HUES6 (cell line): ENCODE results near the gene N4BP3.
"Not testable (repeated sequence)": the region's sequence is repeated elsewhere in the genome, so short reads cannot be mapped to it uniquely, and the experiment has no call there.

Source experiments
- H3K27ac ChIP-seq: 2 replicates; pipeline ENCODE4 v1.7.0; 2013; ENCODE audit warnings: low read depth, mild to moderate bottlenecking, low read length, inconsistent platforms
- H3K27me3 ChIP-seq: 2 replicates; pipeline ENCODE4 v1.6.1; 2013; ENCODE audit warnings: low read length; ENCODE audit not compliant: control insufficient read depth, insufficient read depth
- H3K36me3 ChIP-seq: 2 replicates; pipeline ENCODE4 v1.6.1; 2013; ENCODE audit warnings: low read length; ENCODE audit not compliant: control insufficient read depth, insufficient read depth
- H3K4me1 ChIP-seq: 2 replicates; pipeline ENCODE4 v1.6.1; 2013; ENCODE audit warnings: low read length; ENCODE audit not compliant: control insufficient read depth, insufficient read depth
- H3K4me3 ChIP-seq: 2 replicates; pipeline ENCODE4 v1.5.1; 2013; ENCODE audit warnings: low read depth, low read length
- H3K9ac ChIP-seq: one replicate; pipeline ENCODE4 v1.6.1; 2013; ENCODE audit warnings: mild to moderate bottlenecking, low read length
- H3K9me3 ChIP-seq: 2 replicates; pipeline ENCODE4 v1.6.1; 2013; ENCODE audit warnings: low read depth, low read length; ENCODE audit not compliant: control insufficient read depth, insufficient read depth

The N4BP3 gene

GRCh38 chr5:178113141-178113787, at the start of gene N4BP3:
TSS of gene N4BP3 (plus strand) at chr5:178113532. CDS start at chr5:178119584, 6,052 bp downstream.
- Histone ChIP-seq H3K4me1 (peaks cover 40% of the 10 kb centered on the region), H3K9me3 (0 out of 2 replicates have a peak, but pooled peaks cover 4% of the 10 kb centered on the region), H3K4me3 (peak within 1 kb of the TSS; percentile 90), H3K27me3 (no peaks in the 10 kb centered on the region), H3K9ac (peak within 1 kb of the TSS; percentile 85), H3K27ac (peak within 1 kb of the TSS; percentile 91; the same call in 1 of the 2 replicates), H3K36me3 (no peaks in the 10 kb centered on the region)

GRCh38 chr5:178067755-178068154, 45.6 kb upstream of the N4BP3 start:
- Histone ChIP-seq H3K9me3 (no peaks in the 10 kb centered on the region), H3K4me3 (no peak overlapping the region), H3K36me3 (no peaks in the 10 kb centered on the region), H3K9ac (no peak overlapping the region), H3K4me1 (no peaks in the 10 kb centered on the region; the same call in 1 of the 2 replicates), H3K27ac (no peak overlapping the region), H3K27me3 (no peaks in the 10 kb centered on the region)

- no peaks in the 10 kb centered on the region for H3K9me3 ChIP-seq
- H3K4me1 ChIP-seq = no peaks in the 10 kb centered on the region; the same call in 1 of the 2 replicates
- no peak overlapping the region for H3K9ac ChIP-seq
- no peaks in the 10 kb centered on the region for H3K36me3 ChIP-seq
- H3K27me3 ChIP-seq = no peaks in the 10 kb centered on the region
- H3K27ac ChIP-seq = no peak overlapping the region
- H3K4me3 ChIP-seq = no peak overlapping the region
These were observed 45.0 kb upstream of the N4BP3 start for GRCh38 chr5:178068293-178068692.

GRCh38 chr5:178069909-178070308, 43.4 kb upstream of the N4BP3 start:
- Histone ChIP-seq H3K36me3 (no peaks in the 10 kb centered on the region), H3K9ac (no peak overlapping the region), H3K4me3 (no peak overlapping the region), H3K4me1 (no peaks in the 10 kb centered on the region; the same call in 1 of the 2 replicates), H3K9me3 (no peaks in the 10 kb centered on the region), H3K27me3 (peaks cover 5% of the 10 kb centered on the region), H3K27ac (no peak overlapping the region)

GRCh38 chr5:178071108-178071507, 42.2 kb upstream of the N4BP3 start:
- Histone ChIP-seq H3K4me1 (no peaks in the 10 kb centered on the region; the same call in 1 of the 2 replicates), H3K9ac (no peak overlapping the region)

GRCh38 chr5:178072749-178073148, 40.6 kb upstream of the N4BP3 start:
- H3K27me3 ChIP-seq = peaks cover 14% of the 10 kb centered on the region
- H3K36me3 ChIP-seq = no peaks in the 10 kb centered on the region
- no peak overlapping the region for H3K9ac ChIP-seq
- H3K27ac ChIP-seq = no peak overlapping the region
- H3K4me3 ChIP-seq = no peak overlapping the region
- peaks cover 8% of the 10 kb centered on the region for H3K4me1 ChIP-seq
- H3K9me3 ChIP-seq = no peaks in the 10 kb centered on the region

More at GRCh38 chr5:178071108-178071507, 42.2 kb upstream of the N4BP3 start:
- Histone ChIP-seq H3K9me3 (no peaks in the 10 kb centered on the region), H3K27ac (no peak overlapping the region), H3K27me3 (peaks cover 14% of the 10 kb centered on the region), H3K36me3 (no peaks in the 10 kb centered on the region), H3K4me3 (no peak overlapping the region)

- Histone ChIP-seq H3K9me3 (no peaks in the 10 kb centered on the region), H3K9ac (no peak overlapping the region), H3K27ac (no peak overlapping the region), H3K4me1 (peaks cover 12% of the 10 kb centered on the region), H3K36me3 (no peaks in the 10 kb centered on the region), H3K27me3 (peaks cover 14% of the 10 kb centered on the region), H3K4me3 (no peak overlapping the region)
These were observed 38.9 kb upstream of the N4BP3 start for GRCh38 chr5:178074266-178074952.

- Histone ChIP-seq H3K4me1 (peaks cover 19% of the 10 kb centered on the region), H3K27me3 (peaks cover 14% of the 10 kb centered on the region)
- H3K9me3 ChIP-seq, H3K36me3 ChIP-seq, H3K4me3 ChIP-seq, H3K9ac ChIP-seq, H3K27ac ChIP-seq: not testable (repeated sequence)
These were observed 36.4 kb upstream of the N4BP3 start for GRCh38 chr5:178076965-178077364.

GRCh38 chr5:178077751-178078150, 35.6 kb upstream of the N4BP3 start:
- Histone ChIP-seq H3K27ac (no peak overlapping the region), H3K27me3 (peaks cover 14% of the 10 kb centered on the region), H3K4me3 (no peak overlapping the region), H3K36me3 (no peaks in the 10 kb centered on the region), H3K4me1 (peaks cover 20% of the 10 kb centered on the region), H3K9me3 (no peaks in the 10 kb centered on the region), H3K9ac (no peak overlapping the region)

- Histone ChIP-seq H3K9me3 (no peaks in the 10 kb centered on the region), H3K27me3 (peaks cover 14% of the 10 kb centered on the region), H3K4me3 (no peak overlapping the region), H3K36me3 (no peaks in the 10 kb centered on the region), H3K4me1 (peaks cover 20% of the 10 kb centered on the region), H3K27ac (no peak overlapping the region), H3K9ac (no peak overlapping the region)
These were observed 34.9 kb upstream of the N4BP3 start for GRCh38 chr5:178078197-178079010.

GRCh38 chr5:178080056-178080455, 33.3 kb upstream of the N4BP3 start:
- Histone ChIP-seq H3K9me3 (no peaks in the 10 kb centered on the region), H3K4me1 (peaks cover 29% of the 10 kb centered on the region), H3K27me3 (peaks cover 7% of the 10 kb centered on the region), H3K27ac (no peak overlapping the region), H3K36me3 (no peaks in the 10 kb centered on the region), H3K9ac (no peak overlapping the region), H3K4me3 (no peak overlapping the region)
